Thyroid gland (tissue), 4 donors: Measurements from ENCODE around the gene ATP6V0A1.
A peak's percentile ranks its signal among the peaks of the same experiment; 100 is the strongest.

Experiments
- CTCF ChIP-seq, 6 experiments: fragments of 200-600 bp in 3 of 6; fragments of 450-650 bp in 3 of 6; sonication (generic) in 3 of 6; IDR thresholded peaks; one replicate each; pipeline ENCODE4 v1.5.1; 2016 to 2019; ENCODE audit warnings: antibody characterized with exemption in 6 of 6, mild to moderate bottlenecking in 2 of 6, inconsistent platforms in 1 of 6, moderate library complexity in 1 of 6
- POLR2A ChIP-seq, 2 donors: fragments of 450-650 bp; IDR thresholded peaks; one replicate each; pipeline ENCODE4 v1.6.1; 2017; ENCODE audit warnings: antibody characterized with exemption in 2 of 2, mild to moderate bottlenecking in 2 of 2, moderate library complexity in 1 of 2

DNA sequence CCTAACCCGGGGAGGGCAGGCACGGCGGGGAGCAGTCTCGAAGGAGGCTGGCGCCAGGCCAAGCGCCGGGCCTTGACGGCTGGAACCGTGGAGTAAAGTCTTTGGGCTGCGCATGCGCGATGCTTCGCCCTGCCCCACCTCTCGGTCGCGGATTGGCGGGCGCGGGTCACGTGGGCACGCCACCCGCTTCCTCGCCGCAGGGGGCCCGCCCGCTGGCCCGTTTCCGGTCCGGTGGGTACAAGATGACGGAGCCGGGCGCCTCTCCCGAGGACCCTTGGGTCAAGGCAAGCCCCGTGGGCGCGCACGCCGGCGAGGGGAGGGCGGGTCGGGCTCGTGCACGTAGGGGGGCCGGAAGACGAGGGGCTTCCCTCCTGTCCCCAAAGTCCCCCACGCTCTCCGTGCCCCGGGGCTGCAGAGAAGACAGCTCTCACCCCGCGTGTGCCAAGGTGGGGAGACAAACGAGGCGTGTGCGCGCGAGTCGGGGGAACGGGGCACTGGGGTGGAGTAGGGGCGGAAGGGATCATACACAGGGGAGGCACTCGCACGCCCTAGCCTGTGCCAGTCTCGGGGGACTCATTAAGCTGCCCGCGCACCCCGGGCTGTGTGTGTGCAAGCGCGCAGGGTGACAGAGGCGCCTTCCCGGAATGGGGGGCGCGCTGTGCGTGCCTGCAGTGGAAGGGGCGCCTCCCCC, 108.3 kb downstream of the ATP6V0A1 start, which contains the start of gene MLX:
- TF ChIP-seq POLR2A (IDR thresholded peaks at IDR 0.05) (peak in 1 of 2 donors; percentile 76), CTCF (IDR thresholded peaks at IDR 0.05) (no peak)
